Smooth muscle cell (in vitro differentiated cells): ENCODE data around the gene NNT. TPM values are rescaled to one million over a fixed set of nuclear protein-coding genes. Genes with fewer than 3 reads are reported as not detected.

Experiments
- DNase-seq: peaks from one replicate; lab custom pipeline; 2025; ENCODE audit not compliant: unreplicated experiment; lab: John Stamatoyannopoulos, UW
- H2AFZ ChIP-seq: fragments of 200-600 bp; sonication (generic); 2 replicates; pipeline ENCODE4 v1.6.0; 2016; ENCODE audit warnings: antibody characterized with exemption, low read depth, mild to moderate bottlenecking
- H3F3A ChIP-seq: fragments of 200-600 bp; sonication (generic); 2 replicates; pipeline ENCODE4 v1.6.0; 2017; ENCODE audit warnings: antibody characterized with exemption, low read depth
- H3K27ac ChIP-seq: fragments of 200-600 bp; sonication (generic); 2 replicates; pipeline ENCODE4 v1.5.1; 2016; ENCODE audit warnings: low read depth, mild to moderate bottlenecking
- H3K27me3 ChIP-seq: fragments of 200-600 bp; sonication (generic); 2 replicates; pipeline ENCODE4 v1.6.1; 2016; ENCODE audit warnings: low read depth, mild to moderate bottlenecking
- H3K36me3 ChIP-seq: fragments of 200-600 bp; sonication (generic); 2 replicates; pipeline ENCODE4 v1.5.1; 2016; ENCODE audit warnings: low read depth
- H3K4me1 ChIP-seq: fragments of 200-600 bp; sonication (generic); 2 replicates; pipeline ENCODE4 v1.5.1; 2016; ENCODE audit warnings: low read depth
- H3K4me2 ChIP-seq: fragments of 200-600 bp; sonication (generic); 2 replicates; pipeline ENCODE4 v1.6.0; 2016; ENCODE audit warnings: mild to moderate bottlenecking
- H3K4me3 ChIP-seq: fragments of 200-600 bp; sonication (generic); 2 replicates; pipeline ENCODE4 v1.5.1; 2016; ENCODE audit warnings: mild to moderate bottlenecking
- H3K79me2 ChIP-seq: fragments of 200-600 bp; sonication (generic); 2 replicates; pipeline ENCODE4 v1.6.0; 2016; ENCODE audit warnings: low read depth, mild to moderate bottlenecking
- H3K9ac ChIP-seq: fragments of 200-600 bp; sonication (generic); 2 replicates; pipeline ENCODE4 v1.6.0; 2016; ENCODE audit warnings: low read depth
- H3K9me3 ChIP-seq: fragments of 200-600 bp; sonication (generic); replicated peaks from 2 replicates; pipeline ENCODE4 v1.5.1; 2016; ENCODE audit warnings: low read depth
- H4K20me1 ChIP-seq: fragments of 200-600 bp; sonication (generic); 2 replicates; pipeline ENCODE4 v1.6.0; 2016; ENCODE audit warnings: low read depth
- WGBS: methylation state at CpG from one replicate; pipeline ENCODE4 v1.1.7; 2016; ENCODE audit warnings: low lambda C conversion rate; 5-methylcytosine and 5-hydroxymethylcytosine counted together
- polyA plus RNA-seq: library from polyadenylated mRNA; unstranded; fragments of >200 nt; fragmentation: Nextera tagmentation; extraction: Ambion mirVana; gene quantifications from 2 replicates; pipeline ENCODE4 v1.2.1, GENCODE V29; 2016
- total RNA-seq: library from RNA; depleted of rRNA; stranded (reverse); fragments of >200 nt; gene quantifications from 2 replicates; pipeline ENCODE4 v1.2.3, GENCODE V29; 2014
- TF ChIP-seq, protein P1 (sequence below): fragments of 200-600 bp; sonication (generic); IDR thresholded peaks from 2 replicates; pipeline ENCODE4 v1.5.1; 2017; ENCODE audit warnings: borderline replicate concordance, mild to moderate bottlenecking, antibody characterized with exemption; ENCODE audit not compliant: insufficient read depth, poor library complexity, severe bottlenecking

NNT gene
- total and polyA plus RNA-seq, 2 experiments from 2014 or later, result 26.8 to 49.8 TPM

DNA sequence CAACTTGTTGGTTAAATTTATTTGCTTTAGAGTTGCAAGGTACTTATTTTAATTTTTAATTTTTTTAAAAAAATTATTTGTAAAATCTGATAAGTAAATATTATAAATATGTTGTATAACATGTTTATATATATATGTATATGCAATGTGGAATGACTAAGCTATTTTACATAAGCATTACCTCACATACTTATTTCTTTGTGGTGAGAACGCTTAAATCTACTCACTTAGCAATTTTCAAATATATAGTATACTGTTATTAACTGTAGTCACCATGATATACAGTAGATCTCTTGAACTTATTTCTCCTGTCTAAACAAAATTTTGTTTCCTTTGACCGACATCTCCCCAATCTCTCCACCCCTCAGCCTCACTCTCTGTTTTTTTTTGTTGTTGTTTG is 147.8 kb downstream of the NNT start:
- 88% methylated on average over 2 of the region's 2 CpGs for WGBS

GRCh38 chr5:43753069-43753468 is 150.1 kb downstream of the NNT start:
- no peaks in the 10 kb centered on the region for H3K4me1 ChIP-seq
- H2AFZ ChIP-seq, result no peak overlapping the region
- no peak overlapping the region for H3K9ac ChIP-seq
- no peaks in the 10 kb centered on the region for H3K27me3 ChIP-seq
- H3K36me3 ChIP-seq, result no peaks in the 10 kb centered on the region
- no peaks in the 10 kb centered on the region for H4K20me1 ChIP-seq
- H3K4me2 ChIP-seq, result no peak overlapping the region
- H3K9me3 ChIP-seq, result no peaks in the 10 kb centered on the region
- no peak overlapping the region for H3K27ac ChIP-seq
- 94% methylated on average over 2 of the region's 2 CpGs for WGBS
- TF ChIP-seq, protein P1, sequence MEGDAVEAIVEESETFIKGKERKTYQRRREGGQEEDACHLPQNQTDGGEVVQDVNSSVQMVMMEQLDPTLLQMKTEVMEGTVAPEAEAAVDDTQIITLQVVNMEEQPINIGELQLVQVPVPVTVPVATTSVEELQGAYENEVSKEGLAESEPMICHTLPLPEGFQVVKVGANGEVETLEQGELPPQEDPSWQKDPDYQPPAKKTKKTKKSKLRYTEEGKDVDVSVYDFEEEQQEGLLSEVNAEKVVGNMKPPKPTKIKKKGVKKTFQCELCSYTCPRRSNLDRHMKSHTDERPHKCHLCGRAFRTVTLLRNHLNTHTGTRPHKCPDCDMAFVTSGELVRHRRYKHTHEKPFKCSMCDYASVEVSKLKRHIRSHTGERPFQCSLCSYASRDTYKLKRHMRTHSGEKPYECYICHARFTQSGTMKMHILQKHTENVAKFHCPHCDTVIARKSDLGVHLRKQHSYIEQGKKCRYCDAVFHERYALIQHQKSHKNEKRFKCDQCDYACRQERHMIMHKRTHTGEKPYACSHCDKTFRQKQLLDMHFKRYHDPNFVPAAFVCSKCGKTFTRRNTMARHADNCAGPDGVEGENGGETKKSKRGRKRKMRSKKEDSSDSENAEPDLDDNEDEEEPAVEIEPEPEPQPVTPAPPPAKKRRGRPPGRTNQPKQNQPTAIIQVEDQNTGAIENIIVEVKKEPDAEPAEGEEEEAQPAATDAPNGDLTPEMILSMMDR, result no peak
- H3F3A ChIP-seq, result no peaks in the 10 kb centered on the region
- no peak for DNase-seq
- no peaks in the 10 kb centered on the region for H3K79me2 ChIP-seq
- H3K4me3 ChIP-seq, result no peak overlapping the region

More for the DNA sequence above, 147.8 kb downstream of the NNT start:
- Histone ChIP-seq H3K27ac (no peak overlapping the region), H3K4me2 (no peak overlapping the region), H3K9ac (no peak overlapping the region), H3K9me3 (no peaks in the 10 kb centered on the region), H3K36me3 (no peaks in the 10 kb centered on the region), H3K4me1 (no peaks in the 10 kb centered on the region), H3K79me2 (no peaks in the 10 kb centered on the region), H3K4me3 (no peak overlapping the region), H3K27me3 (no peaks in the 10 kb centered on the region), H4K20me1 (no peaks in the 10 kb centered on the region), H2AFZ (no peak overlapping the region), H3F3A (no peaks in the 10 kb centered on the region)
- TF ChIP-seq, protein P1, result no peak
- no peak for DNase-seq

Other genes starting within 250 kb of the NNT start
- gene CCL28, start 190.8 kb upstream of the NNT start, total RNA-seq, result 0.22 and 0.27 TPM in 2 replicates
- gene CCL28, start 190.8 kb upstream of the NNT start, polyA plus RNA-seq, result 0.19 TPM in 1 of 2 replicates, not detected in the other
- 22.9 and 26.2 TPM in 2 replicates for gene TMEM267, start 119.3 kb upstream of the NNT start, total RNA-seq
- gene TMEM267, start 119.3 kb upstream of the NNT start, polyA plus RNA-seq, result 7.4 and 10.1 TPM in 2 replicates
- 7.5 and 12.4 TPM in 2 replicates for gene C5orf34, start 88.0 kb upstream of the NNT start, total RNA-seq
- gene C5orf34, start 88.0 kb upstream of the NNT start, polyA plus RNA-seq, result 2.6 and 3.4 TPM in 2 replicates
- gene PAIP1, start 46.1 kb upstream of the NNT start, total RNA-seq, result 135 and 155 TPM in 2 replicates
- 133 and 137 TPM in 2 replicates for gene PAIP1, start 46.1 kb upstream of the NNT start, polyA plus RNA-seq